HepG2 (cell line): Measurements from ENCODE around the gene CCND1. TPM values are rescaled to one million over a fixed set of nuclear protein-coding genes. Genes with fewer than 3 reads are reported as not detected.
A peak's percentile ranks its signal among the peaks of the same experiment; 100 is the strongest.

Experiments
- CHD2 ChIP-seq: IDR thresholded peaks from 2 replicates; pipeline ENCODE4 v1.6.1; 2011; ENCODE audit warnings: low read depth, low read length, improper control_type of control experiment
- CTCF ChIP-seq: sonication (generic); formaldehyde crosslinking; IDR thresholded peaks from 2 replicates; pipeline ENCODE4 v1.5.0; 2020; ENCODE audit warnings: mild to moderate bottlenecking, missing genetic modification reagents, moderate library complexity
- DRAP1 ChIP-seq: IDR thresholded peaks from 2 replicates; pipeline ENCODE4 v1.6.1; 2016; ENCODE audit warnings: missing genetic modification reagents, missing compliant biosample characterization
- FOXP1 ChIP-seq, 2 experiments: fragments of 450-650 bp in 1 of 2; IDR thresholded peaks; 2 replicates each; pipeline ENCODE4 v1.6.1; 2017 to 2018; ENCODE audit warnings: antibody characterized with exemption in 1 of 2
- GMEB1 ChIP-seq: sonication (generic); formaldehyde crosslinking; IDR thresholded peaks from 2 replicates; pipeline ENCODE4 v1.5.1; 2020; ENCODE audit warnings: missing genetic modification reagents, mild to moderate bottlenecking, borderline replicate concordance
- HOXA5 ChIP-seq: sonication (generic); formaldehyde crosslinking; IDR thresholded peaks from 2 replicates; pipeline ENCODE4 v1.4.0; 2020; ENCODE audit warnings: missing genetic modification reagents
- JUND ChIP-seq: sonication (generic); formaldehyde crosslinking; IDR thresholded peaks from 2 replicates; pipeline ENCODE4 v1.8.0; 2022; ENCODE audit warnings: mild to moderate bottlenecking, missing genetic modification reagents
- KLF12 ChIP-seq: sonication (generic); formaldehyde crosslinking; IDR thresholded peaks from 2 replicates; pipeline ENCODE4 v1.4.0; 2020; ENCODE audit warnings: missing genetic modification reagents, borderline replicate concordance
- KLF13 ChIP-seq: sonication (generic); formaldehyde crosslinking; IDR thresholded peaks from 2 replicates; pipeline ENCODE4 v1.4.0; 2020; ENCODE audit warnings: mild to moderate bottlenecking, missing genetic modification reagents
- MAX ChIP-seq: IDR thresholded peaks from 2 replicates; pipeline ENCODE4 v1.6.1; 2012; ENCODE audit warnings: inconsistent platforms
- POGK ChIP-seq: sonication (generic); formaldehyde crosslinking; conservative IDR thresholded peaks from 2 replicates; pipeline ENCODE4 v1.8.0; 2022; ENCODE audit warnings: mild to moderate bottlenecking, moderate library complexity, missing genetic modification reagents
- RBM39 ChIP-seq: fragments of 200-400 bp; formaldehyde crosslinking; IDR thresholded peaks from one replicate; pipeline ENCODE4 v1.6.1; 2018; ENCODE audit warnings: antibody characterized with exemption, mild to moderate bottlenecking, low read depth, low read length; ENCODE audit not compliant: poor library complexity, severe bottlenecking
- THAP7 ChIP-seq: sonication (generic); formaldehyde crosslinking; IDR thresholded peaks from 2 replicates; pipeline ENCODE4 v1.8.1; 2023; ENCODE audit warnings: mild to moderate bottlenecking, missing genetic modification reagents
- UBTF ChIP-seq: sonication (generic); formaldehyde crosslinking; IDR thresholded peaks from 2 replicates; pipeline ENCODE4 v1.4.0; 2020; ENCODE audit warnings: mild to moderate bottlenecking, missing genetic modification reagents
- ZEB1 ChIP-seq: IDR thresholded peaks from 2 replicates; pipeline ENCODE4 v1.6.1; 2012; ENCODE audit warnings: mild to moderate bottlenecking, low read depth, inconsistent platforms; ENCODE audit not compliant: insufficient replicate concordance
- ZNF343 ChIP-seq: sonication (generic); formaldehyde crosslinking; IDR thresholded peaks from 2 replicates; pipeline ENCODE4 v1.4.0; 2020; ENCODE audit warnings: mild to moderate bottlenecking, missing genetic modification reagents
- ZNF44 ChIP-seq: sonication (generic); formaldehyde crosslinking; IDR thresholded peaks from 2 replicates; pipeline ENCODE4 v1.5.1; 2020; ENCODE audit warnings: mild to moderate bottlenecking, missing genetic modification reagents
- ZNF580 ChIP-seq: IDR thresholded peaks from 2 replicates; pipeline ENCODE4 v1.6.1; 2016; ENCODE audit warnings: low read depth, borderline replicate concordance
- polyA plus RNA-seq, 8 experiments: library from polyadenylated mRNA; depleted of rRNA in 3 of 8; stranded (reverse) in 7 of 8; unstranded in 1 of 8; fragments of >200 nt; fragmentation: Illumina TruSeq in 4 of 8; extraction: Trizol in 4 of 8; gene quantifications; 2 replicates each; pipeline versions ENCODE4 v1.2.1 to v1.2.3, GENCODE V29; 2011 to 2016; ENCODE audit warnings: low read depth in 4 of 8, missing spikeins in 1 of 8, mixed read lengths in 1 of 8; ENCODE audit not compliant: insufficient read depth in 1 of 8
- total RNA-seq, 5 experiments: library from RNA; depleted of rRNA; stranded (reverse); fragments of >200 nt; fragmentation: Illumina TruSeq; extraction: Trizol; gene quantifications; 2 replicates each; pipeline ENCODE4 v1.2.3, GENCODE V29; 2016; ENCODE audit warnings: low read depth in 1 of 5

Gene CCND1
- total and polyA plus RNA-seq, 2 of the 13 experiments (the other 11 are each of a cell fraction or from before 2014, with no cell fraction given) = 107 to 136 TPM

- TF ChIP-seq ZNF343 (CRISPR knock-in tag) (0 out of 2 replicates have a peak, but pooled peaks have one; percentile 14), CTCF (CRISPR knock-in tag) (peak; percentile 57), ZEB1 (peak; percentile 91), DRAP1 (CRISPR knock-in tag) (peak; percentile 19; the same call in 1 of the 2 replicates), KLF13 (CRISPR knock-in tag) (no peak), THAP7 (CRISPR knock-in tag) (0 out of 2 replicates have a peak, but pooled peaks have one; percentile 66), HOXA5 (CRISPR knock-in tag) (peak; percentile 48; the same call in 1 of the 2 replicates), ZNF580 (no peak), ZNF44 (CRISPR knock-in tag) (peak; percentile 64; the same call in 1 of the 2 replicates), MAX (peak; percentile 83), JUND (peak; percentile 94), RBM39 (peak; percentile 1), POGK (peak; percentile 71), CHD2 (peak; percentile 79), GMEB1 (peak; percentile 57; the same call in 1 of the 2 replicates), KLF12 (CRISPR knock-in tag) (0 out of 2 replicates have a peak, but pooled peaks have one; percentile 40), UBTF (CRISPR knock-in tag) (peak; percentile 75), FOXP1 (IDR thresholded peaks at IDR 0.05) (no peak), FOXP1 (CRISPR knock-in tag; IDR thresholded peaks at IDR 0.05) (peak; percentile 77; the same call in 1 of the 2 replicates)
Observed at GRCh38 chr11:69654660-69655478, 13.9 kb downstream of the CCND1 start (continued).
